ENCODE results near the gene CNIH1. TPM values are rescaled to one million over a fixed set of nuclear protein-coding genes. Genes with fewer than 3 reads are reported as not detected.
"Not testable (repeated sequence)": the region's sequence is repeated elsewhere in the genome, so short reads cannot be mapped to it uniquely, and the experiment has no call there.

Gene CNIH1
- total RNA-seq, 1 donor, result 220 TPM

- Histone ChIP-seq H2AFZ (ENCODE audit: low read length) (no peak overlapping the region), H3K36me3 (ENCODE audit: insufficient read depth, low read length) (no peaks in the 10 kb centered on the region), H3K4me2 (ENCODE audit: insufficient read depth, low read length) (no peak overlapping the region), H3K27me3 (ENCODE audit: insufficient read depth, low read length) (peaks cover 20% of the 10 kb centered on the region), H4K20me1 (ENCODE audit: insufficient read depth, low read length) (no peaks in the 10 kb centered on the region), H3K27ac (ENCODE audit: low read depth, low read length) (no peak overlapping the region), H3K4me3 (ENCODE audit: insufficient read depth, low read length) (no peak overlapping the region), H3K9me3 (ENCODE audit: low read depth, low read length) (no peaks in the 10 kb centered on the region), H3K4me1 (ENCODE audit: insufficient read depth, low read length) (peaks cover 2% of the 10 kb centered on the region), H3K79me2 (ENCODE audit: insufficient read depth, low read length) (no peaks in the 10 kb centered on the region)
- TF ChIP-seq, protein P1, sequence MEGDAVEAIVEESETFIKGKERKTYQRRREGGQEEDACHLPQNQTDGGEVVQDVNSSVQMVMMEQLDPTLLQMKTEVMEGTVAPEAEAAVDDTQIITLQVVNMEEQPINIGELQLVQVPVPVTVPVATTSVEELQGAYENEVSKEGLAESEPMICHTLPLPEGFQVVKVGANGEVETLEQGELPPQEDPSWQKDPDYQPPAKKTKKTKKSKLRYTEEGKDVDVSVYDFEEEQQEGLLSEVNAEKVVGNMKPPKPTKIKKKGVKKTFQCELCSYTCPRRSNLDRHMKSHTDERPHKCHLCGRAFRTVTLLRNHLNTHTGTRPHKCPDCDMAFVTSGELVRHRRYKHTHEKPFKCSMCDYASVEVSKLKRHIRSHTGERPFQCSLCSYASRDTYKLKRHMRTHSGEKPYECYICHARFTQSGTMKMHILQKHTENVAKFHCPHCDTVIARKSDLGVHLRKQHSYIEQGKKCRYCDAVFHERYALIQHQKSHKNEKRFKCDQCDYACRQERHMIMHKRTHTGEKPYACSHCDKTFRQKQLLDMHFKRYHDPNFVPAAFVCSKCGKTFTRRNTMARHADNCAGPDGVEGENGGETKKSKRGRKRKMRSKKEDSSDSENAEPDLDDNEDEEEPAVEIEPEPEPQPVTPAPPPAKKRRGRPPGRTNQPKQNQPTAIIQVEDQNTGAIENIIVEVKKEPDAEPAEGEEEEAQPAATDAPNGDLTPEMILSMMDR (IDR thresholded peaks at IDR 0.05; ENCODE audit: extremely low read depth, low read depth, low read length), result no peak
- no peak for DNase-seq (ENCODE audit: insufficient read length, low spot score, missing footprints)
Observed at GRCh38 chr14:54385556-54385955, 55.6 kb downstream of the CNIH1 start.

DNA sequence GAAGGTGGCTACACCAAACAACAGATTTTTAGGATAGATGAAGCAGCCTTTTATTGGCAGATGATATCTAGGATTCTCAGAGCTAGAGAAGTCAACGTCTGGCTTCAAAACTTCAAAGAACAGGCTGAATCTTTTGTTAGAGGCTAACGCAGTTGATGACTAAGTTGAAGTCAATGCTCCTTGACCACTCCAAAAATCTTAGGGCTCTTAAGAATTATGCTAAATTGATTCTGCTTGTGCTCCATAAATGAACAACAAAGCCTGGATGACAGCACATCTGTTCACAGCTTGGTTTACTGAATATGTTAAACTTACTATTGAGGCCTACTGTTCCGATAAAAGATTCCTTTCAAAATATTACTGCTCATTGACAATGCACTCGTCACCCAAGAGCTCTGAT, 57.3 kb downstream of the CNIH1 start:
- peaks cover 2% of the 10 kb centered on the region for H3K4me1 ChIP-seq (ENCODE audit: insufficient read depth, low read length)
- no peaks in the 10 kb centered on the region for H3K79me2 ChIP-seq (ENCODE audit: insufficient read depth, low read length)
- no peak overlapping the region for H2AFZ ChIP-seq (ENCODE audit: low read length)
- H3K4me2 ChIP-seq (ENCODE audit: insufficient read depth, low read length), result no peak overlapping the region
- peaks cover 25% of the 10 kb centered on the region for H3K27me3 ChIP-seq (ENCODE audit: insufficient read depth, low read length)
- H3K9me3 ChIP-seq (ENCODE audit: low read depth, low read length), result no peaks in the 10 kb centered on the region
- no peaks in the 10 kb centered on the region for H3K36me3 ChIP-seq (ENCODE audit: insufficient read depth, low read length)
- no peak overlapping the region for H3K4me3 ChIP-seq (ENCODE audit: insufficient read depth, low read length)
- no peaks in the 10 kb centered on the region for H4K20me1 ChIP-seq (ENCODE audit: insufficient read depth, low read length)
- H3K27ac ChIP-seq (ENCODE audit: low read depth, low read length), result no peak overlapping the region
- DNase-seq (ENCODE audit: insufficient read length, low spot score, missing footprints), result no peak
- TF ChIP-seq, protein P1 (IDR thresholded peaks at IDR 0.05; ENCODE audit: extremely low read depth, low read depth, low read length), result no peak

DNA sequence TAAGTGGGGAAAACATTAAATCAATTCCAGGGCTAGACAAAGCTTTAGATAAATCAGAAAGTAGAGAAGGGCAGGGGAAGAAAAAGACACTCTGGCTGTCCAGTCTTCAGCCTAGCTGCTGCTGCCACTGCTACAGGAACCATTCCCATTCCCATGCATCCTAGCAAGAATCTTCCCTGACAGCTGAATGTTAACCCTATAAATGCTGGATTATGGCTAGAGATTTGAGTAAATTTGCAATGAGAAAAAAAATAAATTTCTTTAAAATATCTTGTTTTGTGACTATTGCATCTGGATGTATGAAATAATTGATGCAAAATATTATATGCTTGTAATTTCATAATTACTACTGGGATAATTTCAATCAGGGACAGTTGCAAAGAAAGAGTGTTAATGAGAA, 59.4 kb downstream of the CNIH1 start:
- no peak for DNase-seq (ENCODE audit: insufficient read length, low spot score, missing footprints)
- no peaks in the 10 kb centered on the region for H3K36me3 ChIP-seq (ENCODE audit: insufficient read depth, low read length)

GRCh38 chr14:54380558-54380957, 60.6 kb downstream of the CNIH1 start:
- not testable (repeated sequence) for H3K79me2 ChIP-seq (ENCODE audit: insufficient read depth, low read length); H4K20me1 ChIP-seq (ENCODE audit: insufficient read depth, low read length); H3K27ac ChIP-seq (ENCODE audit: low read depth, low read length); H3K4me1 ChIP-seq (ENCODE audit: insufficient read depth, low read length); H3K9me3 ChIP-seq (ENCODE audit: low read depth, low read length); DNase-seq (ENCODE audit: insufficient read length, low spot score, missing footprints); H3K36me3 ChIP-seq (ENCODE audit: insufficient read depth, low read length); H2AFZ ChIP-seq (ENCODE audit: low read length); H3K4me3 ChIP-seq (ENCODE audit: insufficient read depth, low read length); H3K4me2 ChIP-seq (ENCODE audit: insufficient read depth, low read length)
- H3K27me3 ChIP-seq (ENCODE audit: insufficient read depth, low read length), result peaks cover 26% of the 10 kb centered on the region

More for the DNA sequence above, 59.4 kb downstream of the CNIH1 start:
- H3K4me2 ChIP-seq (ENCODE audit: insufficient read depth, low read length), result no peak overlapping the region
- TF ChIP-seq, protein P1 (IDR thresholded peaks at IDR 0.05; ENCODE audit: extremely low read depth, low read depth, low read length), result no peak
- H2AFZ ChIP-seq (ENCODE audit: low read length), result no peak overlapping the region
- no peak overlapping the region for H3K27ac ChIP-seq (ENCODE audit: low read depth, low read length)
- no peaks in the 10 kb centered on the region for H3K79me2 ChIP-seq (ENCODE audit: insufficient read depth, low read length)
- H3K9me3 ChIP-seq (ENCODE audit: low read depth, low read length), result no peaks in the 10 kb centered on the region
- peaks cover 38% of the 10 kb centered on the region for H3K27me3 ChIP-seq (ENCODE audit: insufficient read depth, low read length)
- no peak overlapping the region for H3K4me3 ChIP-seq (ENCODE audit: insufficient read depth, low read length)
- H3K4me1 ChIP-seq (ENCODE audit: insufficient read depth, low read length), result peaks cover 2% of the 10 kb centered on the region
- H4K20me1 ChIP-seq (ENCODE audit: insufficient read depth, low read length), result no peaks in the 10 kb centered on the region

- H2AFZ ChIP-seq (ENCODE audit: low read length); H3K9me3 ChIP-seq (ENCODE audit: low read depth, low read length); H4K20me1 ChIP-seq (ENCODE audit: insufficient read depth, low read length); H3K4me3 ChIP-seq (ENCODE audit: insufficient read depth, low read length); H3K36me3 ChIP-seq (ENCODE audit: insufficient read depth, low read length); H3K4me1 ChIP-seq (ENCODE audit: insufficient read depth, low read length); H3K79me2 ChIP-seq (ENCODE audit: insufficient read depth, low read length); H3K27ac ChIP-seq (ENCODE audit: low read depth, low read length); H3K4me2 ChIP-seq (ENCODE audit: insufficient read depth, low read length); DNase-seq (ENCODE audit: insufficient read length, low spot score, missing footprints): not testable (repeated sequence)
- H3K27me3 ChIP-seq (ENCODE audit: insufficient read depth, low read length), result peaks cover 23% of the 10 kb centered on the region
Observed at GRCh38 chr14:54378893-54379292, 62.3 kb downstream of the CNIH1 start.
